ENCODE measurements around the gene ERGIC3. TPM values are rescaled to one million over a fixed set of nuclear protein-coding genes. Genes with fewer than 3 reads are reported as not detected.

The ERGIC3 gene
- total and polyA plus RNA-seq, 2 of the 13 experiments (the other 11 are each of a cell fraction or from before 2014, with no cell fraction given) = 407 to 670 TPM

DNA sequence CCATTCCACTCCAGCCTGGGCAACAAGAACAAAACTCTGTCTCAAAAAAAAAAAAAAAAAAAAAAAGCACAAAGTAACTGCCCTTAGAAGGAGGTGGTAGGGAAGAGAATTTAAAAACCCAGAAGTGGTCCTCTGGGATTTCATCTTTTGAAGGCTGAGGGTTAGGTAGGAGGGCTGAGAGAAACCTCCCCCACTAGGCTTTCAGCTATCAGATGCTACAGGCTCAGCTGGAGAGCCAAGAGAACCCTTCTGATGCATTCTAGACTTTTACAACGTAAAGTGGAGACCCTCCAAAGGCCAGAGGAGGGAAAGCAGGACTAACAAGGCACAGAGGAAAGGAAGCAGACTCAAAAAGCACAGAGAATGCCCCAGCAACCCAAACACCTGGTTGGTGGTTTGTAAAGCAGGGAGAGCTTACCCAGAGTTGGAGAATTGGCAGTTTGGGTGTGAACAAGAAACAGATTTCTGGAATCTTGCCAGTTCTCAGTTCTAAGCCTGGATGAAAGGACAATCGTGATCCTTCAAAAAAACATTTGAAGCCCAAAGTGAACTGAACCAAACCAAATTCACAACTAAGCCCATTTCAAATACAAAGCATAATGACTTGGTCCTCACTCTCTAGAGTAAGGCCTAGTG, 50.6 kb downstream of the ERGIC3 start:
- in situ Hi-C loops (cut with HindIII; ENCODE audit: extremely low pct_ligation_motif_present, low pct_unique_long_range_greater_than_20kb) (no loop called here), intact Hi-C loops (cut with micrococcal nuclease; ENCODE audit: unreplicated experiment) (no loop called here)
- Histone ChIP-seq H3K9ac (ENCODE audit: insufficient read depth, low read depth, low read length) (no peak overlapping the region), H3K27me3 (ENCODE audit: control insufficient read depth in 1 of 2, insufficient read depth in 2 of 2, low read length in 2 of 2) (peaks cover 0 to 11% of the 10 kb centered on the region in 2 experiments; a peak in 2 of 5 replicates), H3K79me2 (ENCODE audit: insufficient read depth, low read length) (no peaks in the 10 kb centered on the region), H3K4me3 (replicated peaks in 1 of 3; ENCODE audit: insufficient read depth in 1 of 3, low read depth in 2 of 3, low read length in 3 of 3) (no peak overlapping the region), H3K36me3 (replicated peaks in 1 of 2; ENCODE audit: control insufficient read depth in 1 of 2, insufficient read depth in 2 of 2, low read length in 2 of 2) (no peaks in the 10 kb centered on the region), H2AFZ (ENCODE audit: low read length) (no peak overlapping the region), H3K9me3 (ENCODE audit: low read length) (no peaks in the 10 kb centered on the region), H3K4me1 (ENCODE audit: insufficient read depth, low read length) (peaks cover 1% of the 10 kb centered on the region; the same call in 1 of the 2 replicates), H4K20me1 (ENCODE audit: insufficient read depth, low read length) (no peaks in the 10 kb centered on the region), H3K4me2 (ENCODE audit: low read depth, low read length) (no peak overlapping the region), H3K27ac (ENCODE audit: extremely low read length, insufficient read depth, low read length) (no peak overlapping the region)
- WGBS (ENCODE audit: low lambda C conversion rate) = 6% methylated on average over 2 of the region's 2 CpGs
- DNase-seq (ENCODE audit: low spot score) (no peak), ATAC-seq (no peak), FAIRE-seq (no peak)
- ChIA-PET POLR2A (no interaction called here), CTCF (ENCODE audit: low intra/inter-chr PET ratio, low total read pairs) (no interaction called here)
- TF ChIP-seq ZMYM4 (CRISPR knock-in tag; IDR thresholded peaks at IDR 0.05) (no peak), PPARG (CRISPR knock-in tag; conservative IDR thresholded peaks at IDR 0.05) (no peak), ZNF350 (CRISPR knock-in tag; IDR thresholded peaks at IDR 0.05; ENCODE audit: borderline replicate concordance, low read depth) (no peak), RXRB (CRISPR knock-in tag; IDR thresholded peaks at IDR 0.05; ENCODE audit: borderline replicate concordance) (no peak), CREBL2 (CRISPR knock-in tag; IDR thresholded peaks at IDR 0.05; ENCODE audit: borderline replicate concordance) (no peak)
- BruUV-seq (replicated peaks) = no TSS peak

DNA sequence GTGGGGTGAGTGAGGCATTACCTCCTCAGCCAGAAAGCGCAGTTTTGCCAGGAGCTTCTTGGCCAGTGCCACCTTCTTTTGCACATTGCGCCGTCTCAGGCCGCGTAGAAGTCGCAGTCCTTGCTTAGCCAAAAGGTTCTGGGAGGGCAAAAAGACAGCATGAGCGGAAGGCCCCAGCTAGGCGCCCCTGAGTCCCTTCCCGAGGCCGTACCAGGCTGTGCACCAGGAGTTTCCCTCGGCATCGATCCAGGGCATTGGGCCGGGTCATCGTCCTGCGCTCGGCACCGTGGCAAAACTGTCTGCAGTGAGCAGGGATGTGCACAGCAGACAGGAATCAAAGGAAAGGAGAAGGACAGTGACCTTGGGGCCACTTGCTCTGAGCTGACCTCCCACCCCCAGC, 53.6 kb downstream of the ERGIC3 start:
- H3K4me2 ChIP-seq (ENCODE audit: low read depth, low read length) = no peak overlapping the region
- in situ Hi-C loops (cut with HindIII; ENCODE audit: extremely low pct_ligation_motif_present, low pct_unique_long_range_greater_than_20kb) (no loop called here), intact Hi-C loops (cut with micrococcal nuclease; ENCODE audit: unreplicated experiment) (no loop called here)
- WGBS (ENCODE audit: low lambda C conversion rate) = 58% methylated on average over 17 of the region's 17 CpGs
- no peaks in the 10 kb centered on the region for H3K36me3 ChIP-seq (replicated peaks in 1 of 2; ENCODE audit: control insufficient read depth in 1 of 2, insufficient read depth in 2 of 2, low read length in 2 of 2)
- H3K27ac ChIP-seq (ENCODE audit: extremely low read length, insufficient read depth, low read length) = no peak overlapping the region
- no peak overlapping the region for H3K4me3 ChIP-seq (replicated peaks in 1 of 3; ENCODE audit: insufficient read depth in 1 of 3, low read depth in 2 of 3, low read length in 3 of 3)
- H3K79me2 ChIP-seq (ENCODE audit: insufficient read depth, low read length) = no peaks in the 10 kb centered on the region
- no peaks in the 10 kb centered on the region for H3K9me3 ChIP-seq (ENCODE audit: low read length)
- no peak for FAIRE-seq
- H2AFZ ChIP-seq (ENCODE audit: low read length) = no peak overlapping the region
- H3K9ac ChIP-seq (ENCODE audit: insufficient read depth, low read depth, low read length) = no peak overlapping the region
- H3K27me3 ChIP-seq (ENCODE audit: control insufficient read depth in 1 of 2, insufficient read depth in 2 of 2, low read length in 2 of 2) = peaks cover 3 to 26% of the 10 kb centered on the region in 2 experiments; a peak in 4 of 5 replicates
- H3K4me1 ChIP-seq (ENCODE audit: insufficient read depth, low read length) = peaks cover 11% of the 10 kb centered on the region; the same call in 1 of the 2 replicates
- POLR2A ChIA-PET = interaction anchor here (0.6 to 1.6 kb wide), 6 partner anchors 22 to 1225 kb away, joined by 3 to 7 read pairs (median 4); partner anchors contain the start of genes CPNE1, EIF6, ERGIC3 and RBM12
- no peak for DNase-seq (ENCODE audit: low spot score)
- peak; percentile 24 for ATAC-seq
- H4K20me1 ChIP-seq (ENCODE audit: insufficient read depth, low read length) = no peaks in the 10 kb centered on the region
- BruUV-seq (replicated peaks) = no TSS peak
- CTCF ChIA-PET (ENCODE audit: low intra/inter-chr PET ratio, low total read pairs) = no interaction called here
- TF ChIP-seq ZNF619 (CRISPR knock-in tag; IDR thresholded peaks at IDR 0.05) (no peak), CHCHD3 (CRISPR knock-in tag; IDR thresholded peaks at IDR 0.05) (no peak), ZNF687 (CRISPR knock-in tag; IDR thresholded peaks at IDR 0.05) (peak; percentile 25), ZNF274 (CRISPR knock-in tag; IDR thresholded peaks at IDR 0.05) (peak; percentile 35; the same call in 1 of the 2 replicates), NRL (CRISPR knock-in tag; IDR thresholded peaks at IDR 0.05; ENCODE audit: borderline replicate concordance) (0 out of 2 replicates have a peak, but pooled peaks have one; percentile 25)
